ENCODE results near the gene ARID3A. TPM values are rescaled to one million over a fixed set of nuclear protein-coding genes. Genes with fewer than 3 reads are reported as not detected.

Gene ARID3A
- total and polyA plus RNA-seq, 2 of the 4 experiments (the other 2 are of a cell fraction): 16.0 to 23.1 TPM

- Histone ChIP-seq H3K27ac (ENCODE audit: insufficient read depth, low read length) (no peak overlapping the region), H3K9me3 (ENCODE audit: control insufficient read depth, insufficient read depth, low read length) (peaks cover 5% of the 10 kb centered on the region), H3K27me3 (ENCODE audit: control insufficient read depth, insufficient read depth, low read length) (no peaks in the 10 kb centered on the region), H3K18ac (ENCODE audit: low read depth, low read length) (no peak overlapping the region), H3K4ac (ENCODE audit: low read depth, low read length) (no peak overlapping the region), H3K4me3 (ENCODE audit: insufficient read depth, low read depth, low read length) (no peak overlapping the region), H2AK9ac (replicated peaks; ENCODE audit: low read depth, low read length, poor library complexity) (no peak overlapping the region), H4K91ac (ENCODE audit: insufficient read depth, low read depth, low read length) (no peak overlapping the region), H2AFZ (replicated peaks; ENCODE audit: low read length, poor library complexity) (no peak overlapping the region), H3K79me1 (ENCODE audit: low read depth in 1 of 2, low read length in 2 of 2) (peaks cover 9 to 19% of the 10 kb centered on the region in 2 experiments), H2BK20ac (ENCODE audit: low read depth, low read length) (no peak overlapping the region), H3K4me2 (ENCODE audit: low read depth, low read length) (no peak overlapping the region), H3K9me1 (ENCODE audit: insufficient read depth, low read length) (no peaks in the 10 kb centered on the region), H3K9ac (ENCODE audit: low read depth, low read length) (no peak overlapping the region), H4K5ac (ENCODE audit: low read depth, low read length) (no peak overlapping the region), H2BK5ac (ENCODE audit: low read depth, low read length, poor library complexity, severe bottlenecking) (no peak overlapping the region), H2AK5ac (ENCODE audit: low read depth, low read length) (no peak overlapping the region), H2BK120ac (ENCODE audit: low read depth, low read length) (no peak overlapping the region), H3K14ac (replicated peaks; ENCODE audit: low read depth, low read length) (no peak overlapping the region), H2BK15ac (ENCODE audit: low read depth, low read length) (no peak overlapping the region), H3K23ac (ENCODE audit: low read depth, low read length) (no peak overlapping the region), H4K20me1 (ENCODE audit: insufficient read depth, low read length) (no peaks in the 10 kb centered on the region; the same call in 1 of the 2 replicates), H3K4me1 (ENCODE audit: control insufficient read depth, insufficient read depth, low read length) (no peaks in the 10 kb centered on the region), H3K56ac (ENCODE audit: extremely low read depth, insufficient read depth, low read length) (no peak overlapping the region), H4K8ac (ENCODE audit: low read depth in 2 of 2, low read length in 2 of 2) (no peak overlapping the region), H3K36me3 (ENCODE audit: control insufficient read depth, insufficient read depth, low read length) (peaks cover 36% of the 10 kb centered on the region)
- 69% methylated on average over 16 of the region's 37 CpGs; no CpG with 5 or more reads in 1 of the 2 experiments for WGBS, 2 experiments (ENCODE audit: extremely low coverage in 2 of 2, insufficient read length in 1 of 2)
- in situ Hi-C loops (cut with MboI; ENCODE audit: low sequenced_read_pairs): no loop called here
- dilution Hi-C loops (cut with HindIII; ENCODE audit: low sequenced_read_pairs, unreplicated experiment): no loop called here
- DNase-seq: no peak
- CTCF ChIA-PET: no interaction called here
- no TSS peak for BruUV-seq (replicated peaks)
- ATAC-seq (ENCODE audit: low read depth): no peak
- TF ChIP-seq USF2 (IDR thresholded peaks at IDR 0.05; ENCODE audit: low read depth, low read length) (no peak), RAD21 (IDR thresholded peaks at IDR 0.05; ENCODE audit: low read length) (no peak)
- intact Hi-C loops (cut with micrococcal nuclease): no loop called here
- POLR2A ChIA-PET (ENCODE audit: unreplicated experiment): no interaction called here
Measured at GRCh38 chr19:974564-975257, 48.9 kb downstream of the ARID3A start.

Data from IMR-90 (cell line).